Mesenchymal stem cell (in vitro differentiated cells and primary cell): ENCODE results near the gene FRMD8.
A peak's percentile ranks its signal among the peaks of the same experiment; 100 is the strongest.

ENCODE experiments used
- DNase-seq: peaks from one replicate; pipeline ENCODE4 v3.0.0-alpha.2; 2013
- H2AFZ ChIP-seq: one replicate; pipeline ENCODE4 v1.6.1; 2013; ENCODE audit warnings: low read depth, mild to moderate bottlenecking, control low read depth, inconsistent platforms, low read length, moderate library complexity
- H2AK5ac ChIP-seq: 2 replicates; pipeline ENCODE4 v1.6.1; 2013; ENCODE audit warnings: low read length, moderate library complexity, mild to moderate bottlenecking, inconsistent platforms; ENCODE audit not compliant: severe bottlenecking
- H2BK120ac ChIP-seq: one replicate; pipeline ENCODE4 v1.6.1; 2013; ENCODE audit warnings: low read depth, mild to moderate bottlenecking, inconsistent platforms, low read length, moderate library complexity
- H2BK12ac ChIP-seq, 2 experiments: one replicate each; pipeline ENCODE4 v1.6.1; 2013; ENCODE audit warnings: inconsistent platforms in 2 of 2, low read length in 2 of 2, mild to moderate bottlenecking in 2 of 2, moderate library complexity in 2 of 2, control low read depth in 1 of 2
- H2BK15ac ChIP-seq: one replicate; pipeline ENCODE4 v1.6.1; 2013; ENCODE audit warnings: mild to moderate bottlenecking, low read depth, inconsistent platforms; ENCODE audit not compliant: poor library complexity, severe bottlenecking
- H2BK5ac ChIP-seq: 2 replicates; pipeline ENCODE4 v1.6.1; 2013; ENCODE audit warnings: low read depth, mild to moderate bottlenecking, low read length, control low read depth, inconsistent platforms; ENCODE audit not compliant: poor library complexity, severe bottlenecking
- H3K14ac ChIP-seq, 2 experiments: one replicate each; pipeline ENCODE4 v1.6.1; 2013; ENCODE audit warnings: inconsistent platforms in 2 of 2, low read length in 2 of 2, control low read depth in 1 of 2, mild to moderate bottlenecking in 1 of 2, moderate library complexity in 1 of 2
- H3K18ac ChIP-seq, 2 experiments: one replicate each; pipeline ENCODE4 v1.6.1; 2013; ENCODE audit warnings: inconsistent platforms in 2 of 2, low read length in 2 of 2, control low read depth in 1 of 2, low read depth in 1 of 2, mild to moderate bottlenecking in 1 of 2
- H3K23ac ChIP-seq, 2 experiments: one replicate each; pipeline ENCODE4 v1.6.1; 2013; ENCODE audit warnings: inconsistent platforms in 2 of 2, low read length in 2 of 2, mild to moderate bottlenecking in 2 of 2, moderate library complexity in 2 of 2, control low read depth in 1 of 2
- H3K27ac ChIP-seq: 2 replicates; pipeline ENCODE4 v1.5.1; 2013; ENCODE audit warnings: mild to moderate bottlenecking, moderate library complexity, low read length, control low read depth, inconsistent platforms; ENCODE audit not compliant: poor library complexity, severe bottlenecking
- H3K27me3 ChIP-seq, 2 experiments: 2 replicates each; pipeline versions ENCODE4 v1.6.1 to v1.7.0; 2013; ENCODE audit warnings: low read length in 2 of 2, mild to moderate bottlenecking in 2 of 2, moderate library complexity in 2 of 2, control low read depth in 1 of 2, inconsistent platforms in 1 of 2; ENCODE audit not compliant: control insufficient read depth in 1 of 2, insufficient read depth in 1 of 2
- H3K36me3 ChIP-seq, 2 experiments: 2 replicates each; pipeline versions ENCODE4 v1.6.1 to v1.7.0; 2013; ENCODE audit warnings: low read length in 2 of 2, control low read depth in 1 of 2, inconsistent platforms in 1 of 2, low read depth in 1 of 2, mild to moderate bottlenecking in 1 of 2; ENCODE audit not compliant: insufficient read depth in 2 of 2, control insufficient read depth in 1 of 2
- H3K4ac ChIP-seq, 2 experiments: one replicate each; pipeline ENCODE4 v1.6.1; 2013; ENCODE audit warnings: inconsistent platforms in 2 of 2, low read length in 2 of 2, mild to moderate bottlenecking in 2 of 2, moderate library complexity in 2 of 2, control low read depth in 1 of 2, low read depth in 1 of 2
- H3K4me1 ChIP-seq: 2 replicates; pipeline ENCODE4 v1.6.1; 2013; ENCODE audit warnings: low read depth, low read length, control low read depth; ENCODE audit not compliant: control insufficient read depth, insufficient read depth
- H3K4me2 ChIP-seq: 2 replicates; pipeline ENCODE4 v1.6.1; 2013; ENCODE audit warnings: low read length, mild to moderate bottlenecking, inconsistent platforms; ENCODE audit not compliant: poor library complexity, severe bottlenecking
- H3K4me3 ChIP-seq, 2 experiments: 2 replicates each; pipeline versions ENCODE4 v1.5.1 to v1.7.0; 2013; ENCODE audit warnings: low read length in 2 of 2, mild to moderate bottlenecking in 2 of 2, control low read depth in 1 of 2, low read depth in 1 of 2; ENCODE audit not compliant: insufficient read depth in 1 of 2
- H3K79me1 ChIP-seq: replicated peaks from 2 replicates; pipeline ENCODE4 v1.6.1; 2013; ENCODE audit warnings: mild to moderate bottlenecking, control low read depth, low read length, inconsistent platforms; ENCODE audit not compliant: poor library complexity, severe bottlenecking
- H3K9ac ChIP-seq: 2 replicates; pipeline ENCODE4 v1.7.0; 2013; ENCODE audit warnings: mild to moderate bottlenecking, low read length, moderate library complexity
- H3K9me3 ChIP-seq: 2 replicates; pipeline ENCODE4 v1.7.0; 2013; ENCODE audit warnings: mild to moderate bottlenecking, low read length; ENCODE audit not compliant: control insufficient read depth
- H4K8ac ChIP-seq: one replicate; pipeline ENCODE4 v1.6.1; 2013; ENCODE audit warnings: inconsistent platforms, mild to moderate bottlenecking, low read length, moderate library complexity
- H4K91ac ChIP-seq: one replicate; pipeline ENCODE4 v1.6.1; 2013; ENCODE audit warnings: mild to moderate bottlenecking, low read length, inconsistent platforms
- WGBS: methylation state at CpG from one replicate; pipeline ENCODE4 v1.1.7; 2013; ENCODE audit warnings: mixed read lengths; 5-methylcytosine and 5-hydroxymethylcytosine counted together

FRMD8 gene

DNA sequence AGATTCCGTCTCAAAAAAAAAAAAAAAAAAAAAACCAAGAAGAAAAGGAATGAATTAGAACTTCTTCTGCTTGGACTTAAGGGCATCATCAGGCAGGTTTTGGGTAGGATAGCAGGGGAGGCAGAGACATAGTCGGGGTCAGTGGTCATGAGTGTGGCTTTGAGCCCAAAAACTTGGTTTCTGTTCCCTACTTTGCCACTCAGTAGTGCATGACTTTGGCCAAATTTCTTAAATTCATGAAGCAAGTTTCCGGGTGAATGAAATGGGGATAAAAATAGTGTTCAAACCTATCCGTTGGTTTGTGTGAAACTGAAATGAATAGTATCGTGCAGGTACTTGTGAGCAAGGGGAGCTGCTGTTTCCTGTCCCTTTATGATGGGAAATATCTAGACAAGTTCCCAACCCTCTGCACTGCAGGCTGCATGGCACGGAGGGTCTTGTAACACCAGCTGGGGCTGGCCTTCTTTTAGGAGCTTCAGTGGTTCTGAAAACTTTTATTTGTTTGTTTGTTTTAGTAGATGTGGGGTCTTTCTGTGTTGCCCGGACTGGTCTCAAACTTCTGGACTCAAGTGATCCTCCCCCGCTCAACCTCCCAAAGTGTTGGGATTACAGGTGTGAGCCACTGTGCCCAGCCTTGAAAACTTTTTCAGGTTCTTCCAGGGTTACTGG lies 54.5 kb downstream of the FRMD8 start:
- Histone ChIP-seq H3K23ac (no peak overlapping the region), H3K4me1 (peaks cover 42% of the 10 kb centered on the region), H3K18ac (no peak overlapping the region), H2BK12ac (no peak overlapping the region), H3K27ac (peak overlapping the region; percentile 46), H2BK120ac (no peak overlapping the region), H2BK15ac (no peak overlapping the region), H3K79me1 (no peaks in the 10 kb centered on the region), H3K4ac (no peak overlapping the region), H2AK5ac (no peak overlapping the region), H3K9ac (peak overlapping the region; percentile 80), H4K8ac (no peak overlapping the region), H3K4me3 (no peak overlapping the region), H3K36me3 (peaks cover 44 to 73% of the 10 kb centered on the region in 2 experiments), H2AFZ (no peak overlapping the region), H3K27me3 (no peaks in the 10 kb centered on the region), H3K9me3 (no peaks in the 10 kb centered on the region), H2BK5ac (no peak overlapping the region), H3K14ac (no peak overlapping the region), H3K4me2 (no peak overlapping the region), H4K91ac (no peak overlapping the region)
- 87% methylated on average over 8 of the region's 8 CpGs for WGBS
- DNase-seq = peak; percentile 78

DNA sequence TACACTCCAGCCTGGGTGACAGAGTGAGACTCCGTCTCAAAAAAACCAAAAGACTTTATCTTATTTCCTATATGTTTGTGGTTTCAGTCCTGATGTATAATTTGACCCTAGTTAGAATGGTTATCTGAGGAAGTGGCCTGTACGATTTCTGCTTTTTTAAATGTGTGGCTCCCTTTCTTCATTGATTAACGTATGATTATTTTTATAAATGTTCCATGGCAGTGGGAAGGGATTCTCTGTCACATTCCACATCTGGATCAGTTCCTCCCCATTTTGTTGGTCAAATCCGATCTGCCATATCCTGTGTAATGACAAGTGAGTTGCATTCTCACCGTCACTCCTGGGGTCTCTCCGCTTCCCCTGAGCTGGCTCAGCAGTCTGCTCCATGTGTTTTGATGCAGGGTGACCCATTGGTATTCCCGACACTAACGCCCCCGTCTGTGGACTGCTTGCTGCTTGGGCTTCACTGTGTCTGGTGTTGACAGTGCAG lies 56.5 kb downstream of the FRMD8 start:
- Histone ChIP-seq H3K4me2 (no peak overlapping the region), H3K23ac (no peak overlapping the region), H3K27ac (peak overlapping the region; percentile 74), H2BK5ac (no peak overlapping the region), H3K9me3 (no peaks in the 10 kb centered on the region), H3K27me3 (no peaks in the 10 kb centered on the region), H3K4me3 (peak overlapping the region in 1 of 2 experiments; percentile 47), H3K79me1 (no peaks in the 10 kb centered on the region), H3K36me3 (peaks cover 49 to 67% of the 10 kb centered on the region in 2 experiments), H3K4me1 (peaks cover 46% of the 10 kb centered on the region), H2BK12ac (no peak overlapping the region), H4K8ac (no peak overlapping the region), H3K14ac (no peak overlapping the region), H4K91ac (no peak overlapping the region), H2AK5ac (no peak overlapping the region), H3K9ac (peak overlapping the region; percentile 80), H2BK120ac (no peak overlapping the region), H2AFZ (no peak overlapping the region), H3K18ac (no peak overlapping the region), H2BK15ac (no peak overlapping the region), H3K4ac (no peak overlapping the region)
- WGBS = 79% methylated on average over 8 of the region's 9 CpGs
- DNase-seq = peak; percentile 74

DNA sequence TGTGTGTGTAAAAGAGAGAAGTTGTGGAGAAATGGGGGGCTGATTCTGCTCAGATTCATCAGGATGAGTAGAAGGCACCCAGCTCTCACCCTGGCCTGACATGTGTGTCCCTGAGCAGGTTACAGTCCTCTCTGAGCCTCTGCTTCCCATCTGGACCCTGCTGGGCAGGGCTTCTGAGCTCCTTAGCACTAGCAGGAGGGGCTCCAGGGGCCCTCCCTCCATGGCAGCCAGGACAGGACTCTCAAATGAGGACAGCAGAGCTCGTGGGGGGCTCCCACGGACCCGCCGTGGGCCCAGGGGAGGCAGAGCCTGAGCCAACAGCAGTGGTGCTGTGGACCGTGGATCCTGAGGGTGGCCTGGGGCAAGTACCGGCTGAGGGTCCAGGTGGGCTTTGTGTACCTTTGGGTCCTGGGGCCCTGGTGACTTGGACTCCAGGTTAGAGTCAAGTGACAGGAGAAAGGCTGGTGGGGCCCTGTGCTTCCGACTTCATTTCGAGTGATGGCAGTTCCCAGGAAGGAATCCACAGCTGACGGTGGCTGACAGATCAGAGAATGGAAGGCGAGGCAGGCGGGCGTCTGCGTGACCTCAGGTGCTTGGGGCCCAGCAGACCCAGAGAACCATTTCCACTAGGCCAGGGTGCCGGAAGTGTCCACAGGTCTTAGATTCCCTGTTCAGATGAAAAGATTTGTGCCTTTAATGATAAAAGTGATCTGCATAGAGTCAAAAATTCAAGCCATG lies 58.0 kb downstream of the FRMD8 start:
- Histone ChIP-seq H3K14ac (peak overlapping the region in 1 of 2 experiments; percentile 68), H3K27ac (peak overlapping the region; percentile 74), H3K4me1 (peaks cover 56% of the 10 kb centered on the region), H3K9me3 (no peaks in the 10 kb centered on the region), H4K91ac (no peak overlapping the region), H3K18ac (peak overlapping the region; percentile 14 to 75), H3K4me2 (no peak overlapping the region), H2BK120ac (no peak overlapping the region), H3K79me1 (no peaks in the 10 kb centered on the region), H3K9ac (peak overlapping the region; percentile 80), H2AK5ac (no peak overlapping the region), H2BK5ac (no peak overlapping the region), H3K36me3 (peaks cover 53 to 54% of the 10 kb centered on the region in 2 experiments), H2BK15ac (peak overlapping the region; percentile 56), H4K8ac (no peak overlapping the region), H3K4ac (no peak overlapping the region), H2AFZ (no peak overlapping the region), H2BK12ac (peak overlapping the region in 1 of 2 experiments; percentile 12), H3K23ac (no peak overlapping the region), H3K27me3 (no peaks in the 10 kb centered on the region), H3K4me3 (no peak overlapping the region)
- DNase-seq = peak; percentile 81
- 91% methylated on average over 14 of the region's 14 CpGs for WGBS

DNA sequence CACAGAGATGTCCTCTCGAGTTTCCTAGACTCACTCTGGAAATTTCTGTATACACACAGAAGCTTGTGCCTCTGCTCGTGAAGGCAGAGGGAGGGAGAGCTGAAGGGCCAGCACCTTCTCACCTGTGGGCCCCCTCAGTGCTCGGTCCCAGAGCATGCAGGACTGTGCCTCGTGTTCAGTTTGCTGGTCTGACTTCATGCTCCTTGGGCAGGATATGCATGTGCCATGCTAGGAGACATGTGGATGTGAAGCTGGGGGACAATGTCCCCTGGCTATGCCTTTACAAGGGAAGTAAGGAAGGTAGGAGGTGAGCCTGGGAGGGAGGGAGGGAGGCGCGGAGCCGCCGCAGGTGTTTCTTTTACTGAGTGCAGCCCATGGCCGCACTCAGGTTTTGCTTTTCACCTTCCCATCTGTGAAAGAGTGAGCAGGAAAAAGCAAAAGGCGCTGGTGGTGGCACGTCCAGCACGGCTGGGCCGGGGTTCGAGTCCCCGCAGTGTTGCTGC lies 58.7 kb downstream of the FRMD8 start:
- no peak overlapping the region for H2AFZ ChIP-seq
- H3K9me3 ChIP-seq = no peaks in the 10 kb centered on the region
- no peak overlapping the region for H3K4ac ChIP-seq
- H3K79me1 ChIP-seq = no peaks in the 10 kb centered on the region
- no peaks in the 10 kb centered on the region for H3K27me3 ChIP-seq
- H3K27ac ChIP-seq = peak overlapping the region; percentile 74
- H3K23ac ChIP-seq = no peak overlapping the region
- peak; percentile 85 for DNase-seq
- peak overlapping the region; percentile 80 for H3K9ac ChIP-seq
- H2BK5ac ChIP-seq = no peak overlapping the region
- no peak overlapping the region for H3K4me3 ChIP-seq
- 91% methylated on average over 14 of the region's 15 CpGs for WGBS
- no peak overlapping the region for H3K14ac ChIP-seq
- no peak overlapping the region for H3K4me2 ChIP-seq
- H3K4me1 ChIP-seq = peaks cover 56% of the 10 kb centered on the region
- no peak overlapping the region for H4K91ac ChIP-seq
- H2BK12ac ChIP-seq = no peak overlapping the region
- H2AK5ac ChIP-seq = no peak overlapping the region
- no peak overlapping the region for H4K8ac ChIP-seq
- peak overlapping the region in 1 of 2 experiments; percentile 67 for H3K18ac ChIP-seq
- no peak overlapping the region for H2BK15ac ChIP-seq
- H3K36me3 ChIP-seq = peaks cover 50 to 53% of the 10 kb centered on the region in 2 experiments
- no peak overlapping the region for H2BK120ac ChIP-seq
